A549 (cell line): ENCODE measurements around the gene AKR7A2. TPM values are rescaled to one million over a fixed set of nuclear protein-coding genes. Genes with fewer than 3 reads are reported as not detected.

Source experiments
- ATAC-seq, 2 experiments: fragments of 200-7000 bp in 1 of 2; fragments of >200 bp in 1 of 2; cut with Nextera tagmentation in 1 of 2; cut with Tn5 transposase in 1 of 2; 3 replicates each; pipeline versions ENCODE4 v1.8.0 to v1.9.1; 2018 to 2020; ENCODE audit warnings: mild to moderate bottlenecking in 1 of 2, moderate library complexity in 1 of 2
- CTCF ChIA-PET: fragments of 300-600 bp; sonication (Branson Sonifier 250); formaldehyde crosslinking; extraction: SDS; loops from one replicate; lab custom pipeline; 2021; ENCODE audit warnings: antibody characterized with exemption, inconsistent platforms; lab: Yijun Ruan, JAX
- POLR2A ChIA-PET: fragments of 350-600 bp; formaldehyde crosslinking; extraction: SDS; loops from one replicate; lab custom pipeline; 2021; ENCODE audit warnings: antibody characterized with exemption, inconsistent platforms; lab: Yijun Ruan, JAX
- DNase-seq, 2 experiments: peaks; one replicate each; pipeline versions ENCODE4 v3.0.0 to v3.0.0-alpha.2; 2011 to 2016; ENCODE audit warnings: low read depth in 1 of 2, low spot score in 1 of 2
- FAIRE-seq: peaks from 2 replicates; lab custom pipeline; 2011; peaks lifted over from hg19 to GRCh38; lab: Jason Lieb, UNC
- H3K27ac ChIP-seq, 2 experiments: fragments of >200 bp; sonication (Bioruptor Twin); formaldehyde crosslinking; 3 replicates each; pipeline ENCODE4 v1.5.1; 2016 to 2017
- H3K4me1 ChIP-seq: fragments of >200 bp; sonication (Bioruptor Twin); formaldehyde crosslinking; 3 replicates; pipeline ENCODE4 v1.6.1; 2016
- H3K4me2 ChIP-seq: fragments of >200 bp; sonication (Bioruptor Twin); formaldehyde crosslinking; 3 replicates; pipeline ENCODE4 v1.6.1; 2016
- H3K4me3 ChIP-seq: fragments of >200 bp; sonication (Bioruptor Twin); formaldehyde crosslinking; 3 replicates; pipeline ENCODE4 v1.5.1; 2016
- H3K9me3 ChIP-seq: fragments of >200 bp; sonication (Bioruptor Twin); formaldehyde crosslinking; 3 replicates; pipeline ENCODE4 v1.6.1; 2016
- BHLHE40 ChIP-seq: IDR thresholded peaks from 2 replicates; pipeline ENCODE4 v1.6.1; 2012; ENCODE audit warnings: low read depth, low read length, inconsistent platforms
- CBX2 ChIP-seq: fragments of 200-600 bp; sonication (generic); IDR thresholded peaks from 2 replicates; pipeline ENCODE4 v1.6.1; 2016; ENCODE audit warnings: low read depth, mild to moderate bottlenecking, borderline replicate concordance
- CEBPB ChIP-seq, 2 experiments: fragments of >200 bp in 1 of 2; sonication (Bioruptor Twin) in 1 of 2; formaldehyde crosslinking in 1 of 2; IDR thresholded peaks; 2 replicates each; pipeline ENCODE4 v1.6.1; 2012 to 2016
- CHD2 ChIP-seq: fragments of 150-350 bp; IDR thresholded peaks from 2 replicates; pipeline ENCODE4 v1.6.1; 2014; ENCODE audit warnings: low read length; ENCODE audit not compliant: partially characterized antibody
- EP300 ChIP-seq, 2 experiments: fragments of >200 bp; sonication (Bioruptor Twin); formaldehyde crosslinking; IDR thresholded peaks; 2 replicates in 1 of 2; 3 replicates in 1 of 2; pipeline ENCODE4 v1.6.1; 2016 to 2017
- FOSL2 ChIP-seq, 2 experiments: fragments of 450-650 bp in 1 of 2; fragments of >200 bp in 1 of 2; sonication (Bioruptor Twin) in 1 of 2; formaldehyde crosslinking; IDR thresholded peaks; 2 replicates each; pipeline versions ENCODE4 v1.5.0 to v1.6.1; 2016 to 2020; ENCODE audit warnings: mild to moderate bottlenecking in 1 of 2, moderate library complexity in 1 of 2
- HEYL ChIP-seq: fragments of 250-450 bp; sonication (Bioruptor Pico); IDR thresholded peaks from 2 replicates; pipeline ENCODE4 v1.8.0; 2021; ENCODE audit warnings: mild to moderate bottlenecking, moderate library complexity
- HOXA7 ChIP-seq: fragments of 250-450 bp; sonication (Bioruptor Pico); IDR thresholded peaks from 2 replicates; pipeline ENCODE4 v1.5.0; 2020; ENCODE audit warnings: mild to moderate bottlenecking, moderate library complexity
- KDM1A ChIP-seq: fragments of 200-600 bp; sonication (generic); IDR thresholded peaks from 2 replicates; pipeline ENCODE4 v1.6.1; 2016; ENCODE audit warnings: low read depth, mild to moderate bottlenecking
- KDM5A ChIP-seq: fragments of 200-600 bp; sonication (generic); IDR thresholded peaks from 2 replicates; pipeline ENCODE4 v1.6.1; 2016; ENCODE audit warnings: antibody characterized with exemption, mild to moderate bottlenecking
- MAFK ChIP-seq: fragments of 450-650 bp; IDR thresholded peaks from 2 replicates; pipeline ENCODE4 v1.6.1; 2014; ENCODE audit not compliant: partially characterized antibody
- NR3C1 ChIP-seq: fragments of >200 bp; sonication (Bioruptor Twin); formaldehyde crosslinking; IDR thresholded peaks from 3 replicates; pipeline ENCODE4 v1.6.1; 2017
- RCOR1 ChIP-seq: fragments of 150-350 bp; IDR thresholded peaks from 2 replicates; pipeline ENCODE4 v1.6.1; 2014; ENCODE audit warnings: antibody characterized with exemption, low read length, low read depth
- RFX5 ChIP-seq: fragments of 450-650 bp; IDR thresholded peaks from 2 replicates; pipeline ENCODE4 v1.7.1; 2014; ENCODE audit warnings: antibody characterized with exemption, mild to moderate bottlenecking, moderate library complexity
- ZFP36 ChIP-seq: fragments of 450-650 bp; IDR thresholded peaks from 2 replicates; pipeline ENCODE4 v1.6.1; 2014; ENCODE audit warnings: borderline replicate concordance; ENCODE audit not compliant: partially characterized antibody
- ZSCAN20 ChIP-seq: fragments of 250-450 bp; sonication (Bioruptor Pico); IDR thresholded peaks from 2 replicates; pipeline ENCODE4 v1.8.0; 2022; ENCODE audit warnings: mild to moderate bottlenecking, moderate library complexity
- WGBS: methylation state at CpG from one replicate; pipeline ENCODE4 v1.1.6; 2017; ENCODE audit errors: missing lambda C conversion rate; 5-methylcytosine and 5-hydroxymethylcytosine counted together
- polyA plus RNA-seq, 4 experiments: library from polyadenylated mRNA; depleted of rRNA in 3 of 4; stranded (reverse); fragments of >200 nt; fragmentation: RNase III in 1 of 4; extraction: RNeasy Plus Mini Kit Qiagen cat#74134 plus additional on column Dnase treatment in 1 of 4; gene quantifications; 2 replicates in 3 of 4; 3 replicates in 1 of 4; pipeline ENCODE4 v1.2.3, GENCODE V29; 2011 to 2017
- TF ChIP-seq, protein P1 (sequence below): fragments of 250-450 bp; sonication (Bioruptor Pico); IDR thresholded peaks from 2 replicates; pipeline ENCODE4 v1.5.0; 2021; ENCODE audit warnings: mild to moderate bottlenecking, moderate library complexity, borderline replicate concordance
- TF ChIP-seq, protein P2 (sequence below): fragments of 250-450 bp; sonication (Bioruptor Pico); IDR thresholded peaks from 2 replicates; pipeline ENCODE4 v1.5.0; 2020; ENCODE audit warnings: low read depth, mild to moderate bottlenecking, moderate library complexity
- TF ChIP-seq, protein P3 (sequence below): fragments of 450-650 bp; IDR thresholded peaks from 2 replicates; pipeline ENCODE4 v1.6.1; 2014; ENCODE audit warnings: antibody characterized with exemption

Gene AKR7A2
- polyA plus RNA-seq, 2 of the 4 experiments (the other 2 are of a cell fraction): 22.2 to 31.4 TPM

DNA sequence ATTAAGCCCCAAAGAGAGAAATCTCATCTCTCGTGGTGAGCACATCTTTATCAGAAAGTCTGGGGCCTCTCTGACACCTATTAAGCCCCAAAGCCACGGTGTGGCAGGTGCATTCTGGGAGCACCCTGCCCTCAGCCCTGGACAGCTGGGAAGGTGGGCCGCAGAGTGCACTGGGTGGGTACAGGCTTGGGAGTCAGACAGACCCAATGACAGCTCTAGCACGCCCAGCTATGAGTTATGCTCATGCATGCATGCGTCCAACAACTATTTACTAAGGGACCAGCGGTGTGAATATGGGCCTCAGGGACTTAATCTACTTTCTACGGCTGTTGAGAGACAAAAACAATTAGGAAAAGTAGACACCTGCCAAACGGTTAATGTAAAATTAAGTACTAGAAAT is 46.8 kb upstream of the AKR7A2 start (continued):
- TF ChIP-seq RFX5: no peak
- no peak for TF ChIP-seq HEYL (CRISPR knock-in tag)
- no peak for TF ChIP-seq CEBPB (IDR thresholded peaks at IDR 0.05)
- TF ChIP-seq CBX2: no peak
- TF ChIP-seq, protein P1, sequence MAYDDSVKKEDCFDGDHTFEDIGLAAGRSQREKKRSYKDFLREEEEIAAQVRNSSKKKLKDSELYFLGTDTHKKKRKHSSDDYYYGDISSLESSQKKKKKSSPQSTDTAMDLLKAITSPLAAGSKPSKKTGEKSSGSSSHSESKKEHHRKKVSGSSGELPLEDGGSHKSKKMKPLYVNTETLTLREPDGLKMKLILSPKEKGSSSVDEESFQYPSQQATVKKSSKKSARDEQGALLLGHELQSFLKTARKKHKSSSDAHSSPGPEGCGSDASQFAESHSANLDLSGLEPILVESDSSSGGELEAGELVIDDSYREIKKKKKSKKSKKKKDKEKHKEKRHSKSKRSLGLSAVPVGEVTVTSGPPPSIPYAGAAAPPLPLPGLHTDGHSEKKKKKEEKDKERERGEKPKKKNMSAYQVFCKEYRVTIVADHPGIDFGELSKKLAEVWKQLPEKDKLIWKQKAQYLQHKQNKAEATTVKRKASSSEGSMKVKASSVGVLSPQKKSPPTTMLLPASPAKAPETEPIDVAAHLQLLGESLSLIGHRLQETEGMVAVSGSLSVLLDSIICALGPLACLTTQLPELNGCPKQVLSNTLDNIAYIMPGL: no peak
- no peak for TF ChIP-seq NR3C1
- no peak for TF ChIP-seq FOSL2 (IDR thresholded peaks at IDR 0.05)
- TF ChIP-seq FOSL2 (CRISPR knock-in tag; IDR thresholded peaks at IDR 0.05): no peak
- no peak for TF ChIP-seq MAFK
- no peak for TF ChIP-seq EP300 (IDR thresholded peaks at IDR 0.05)

DNA sequence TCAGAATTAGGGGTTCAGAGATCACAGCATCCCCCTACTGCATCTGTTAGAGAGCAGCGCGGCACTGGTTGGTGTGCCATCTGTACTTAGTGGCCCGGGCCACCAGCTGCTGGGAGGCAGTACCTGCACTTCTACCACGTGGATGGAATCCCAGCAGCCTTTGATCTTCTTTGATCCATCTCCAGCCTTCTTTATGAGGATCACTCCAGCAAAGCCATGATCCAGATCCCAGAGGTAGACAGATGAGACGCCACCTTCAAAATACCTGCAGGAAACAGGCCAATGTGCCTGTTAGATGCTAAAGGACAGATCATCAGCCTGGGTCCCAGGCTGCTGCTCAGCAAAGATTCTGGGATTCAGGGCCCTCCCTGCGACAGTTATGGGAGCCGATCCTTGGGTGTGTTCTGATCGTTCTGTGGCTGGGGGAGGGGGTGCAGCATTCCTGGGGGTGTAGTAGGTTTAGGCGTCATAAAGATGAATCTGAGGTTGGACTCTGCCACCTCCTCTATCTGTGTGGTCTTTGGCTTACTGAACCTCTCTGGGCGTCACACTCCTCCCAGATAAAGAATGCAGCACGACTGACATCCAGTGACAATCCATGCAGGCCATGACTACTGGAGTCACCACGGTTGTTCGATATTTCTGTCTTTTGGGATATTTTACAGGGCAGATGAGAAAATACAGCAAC is 45.5 kb upstream of the AKR7A2 start:
- TF ChIP-seq KDM5A: no peak
- TF ChIP-seq CEBPB (IDR thresholded peaks at IDR 0.05): no peak
- no peak for TF ChIP-seq KDM1A
- TF ChIP-seq BHLHE40: no peak
- TF ChIP-seq, protein P2, sequence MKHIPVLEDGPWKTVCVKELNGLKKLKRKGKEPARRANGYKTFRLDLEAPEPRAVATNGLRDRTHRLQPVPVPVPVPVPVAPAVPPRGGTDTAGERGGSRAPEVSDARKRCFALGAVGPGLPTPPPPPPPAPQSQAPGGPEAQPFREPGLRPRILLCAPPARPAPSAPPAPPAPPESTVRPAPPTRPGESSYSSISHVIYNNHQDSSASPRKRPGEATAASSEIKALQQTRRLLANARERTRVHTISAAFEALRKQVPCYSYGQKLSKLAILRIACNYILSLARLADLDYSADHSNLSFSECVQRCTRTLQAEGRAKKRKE (CRISPR knock-in tag): no peak
- no peak for TF ChIP-seq RCOR1
- TF ChIP-seq HOXA7 (CRISPR knock-in tag): no peak
- TF ChIP-seq, protein P3, sequence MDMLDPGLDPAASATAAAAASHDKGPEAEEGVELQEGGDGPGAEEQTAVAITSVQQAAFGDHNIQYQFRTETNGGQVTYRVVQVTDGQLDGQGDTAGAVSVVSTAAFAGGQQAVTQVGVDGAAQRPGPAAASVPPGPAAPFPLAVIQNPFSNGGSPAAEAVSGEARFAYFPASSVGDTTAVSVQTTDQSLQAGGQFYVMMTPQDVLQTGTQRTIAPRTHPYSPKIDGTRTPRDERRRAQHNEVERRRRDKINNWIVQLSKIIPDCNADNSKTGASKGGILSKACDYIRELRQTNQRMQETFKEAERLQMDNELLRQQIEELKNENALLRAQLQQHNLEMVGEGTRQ: no peak
- no peak for TF ChIP-seq ZFP36
- POLR2A ChIA-PET: no interaction called here
- no peak for FAIRE-seq
- 87% methylated on average over 12 of the region's 13 CpGs for WGBS
- ATAC-seq: no peak
- no peak overlapping the region for H3K4me2 ChIP-seq
- no peak overlapping the region for H3K4me3 ChIP-seq
- H3K9me3 ChIP-seq: no peaks in the 10 kb centered on the region
- CTCF ChIA-PET: interaction anchor here (1.5 kb wide), 1 partner anchor 14 kb away, joined by 4 read pairs; no protein-coding TSS in a partner anchor
- no peaks in the 10 kb centered on the region for H3K4me1 ChIP-seq
- no peak for DNase-seq
- H3K27ac ChIP-seq: no peak overlapping the region

DNA sequence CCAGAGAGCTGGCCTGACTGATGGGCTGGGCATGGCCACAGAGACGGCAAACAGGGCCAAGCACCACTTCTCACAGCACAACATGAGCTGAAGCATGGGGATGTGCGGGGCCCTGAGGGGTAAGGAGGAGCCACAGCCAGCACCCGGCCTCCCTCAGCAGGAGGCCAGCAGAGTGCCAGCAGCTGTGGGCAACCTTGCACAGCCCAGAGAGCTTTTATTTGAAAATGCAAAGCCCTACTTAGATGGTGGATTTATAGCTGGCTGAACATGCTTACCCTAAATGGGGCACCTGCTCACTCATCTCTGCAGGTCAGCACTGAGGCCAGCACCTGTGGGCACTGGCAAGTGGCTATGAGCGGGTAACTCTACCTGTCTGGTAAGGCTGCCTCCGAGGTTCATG is 44.3 kb upstream of the AKR7A2 start:
- H3K4me2 ChIP-seq: no peak overlapping the region
- FAIRE-seq (no peak), DNase-seq (no peak), ATAC-seq (no peak)
- no peak overlapping the region for H3K27ac ChIP-seq
- WGBS: 82% methylated on average over 2 of the region's 5 CpGs
- no peaks in the 10 kb centered on the region for H3K9me3 ChIP-seq
- no peak for TF ChIP-seq CHD2
- TF ChIP-seq, protein P2 (CRISPR knock-in tag): no peak
- no peak for TF ChIP-seq ZSCAN20 (CRISPR knock-in tag)
- TF ChIP-seq HOXA7 (CRISPR knock-in tag): no peak
- TF ChIP-seq RFX5: no peak
- TF ChIP-seq FOSL2 (IDR thresholded peaks at IDR 0.05): no peak
- no peak for TF ChIP-seq FOSL2 (CRISPR knock-in tag; IDR thresholded peaks at IDR 0.05)
- CTCF ChIA-PET: interaction anchor here (0.6 to 2.3 kb wide), 5 partner anchors 11 to 1056 kb away, joined by 3 to 7 read pairs (median 3); no protein-coding TSS in a partner anchor
- H3K4me1 ChIP-seq: no peaks in the 10 kb centered on the region
- POLR2A ChIA-PET: no interaction called here
- no peak overlapping the region for H3K4me3 ChIP-seq
